ENCODE measurements around the gene SLC35E1. TPM values are rescaled to one million over a fixed set of nuclear protein-coding genes. Genes with fewer than 3 reads are reported as not detected.
A peak's percentile ranks its signal among the peaks of the same experiment; 100 is the strongest.

SLC35E1 gene
- total and polyA plus RNA-seq, 2 of the 13 experiments (the other 11 are each of a cell fraction or from before 2014, with no cell fraction given): 21.2 to 46.5 TPM

DNA sequence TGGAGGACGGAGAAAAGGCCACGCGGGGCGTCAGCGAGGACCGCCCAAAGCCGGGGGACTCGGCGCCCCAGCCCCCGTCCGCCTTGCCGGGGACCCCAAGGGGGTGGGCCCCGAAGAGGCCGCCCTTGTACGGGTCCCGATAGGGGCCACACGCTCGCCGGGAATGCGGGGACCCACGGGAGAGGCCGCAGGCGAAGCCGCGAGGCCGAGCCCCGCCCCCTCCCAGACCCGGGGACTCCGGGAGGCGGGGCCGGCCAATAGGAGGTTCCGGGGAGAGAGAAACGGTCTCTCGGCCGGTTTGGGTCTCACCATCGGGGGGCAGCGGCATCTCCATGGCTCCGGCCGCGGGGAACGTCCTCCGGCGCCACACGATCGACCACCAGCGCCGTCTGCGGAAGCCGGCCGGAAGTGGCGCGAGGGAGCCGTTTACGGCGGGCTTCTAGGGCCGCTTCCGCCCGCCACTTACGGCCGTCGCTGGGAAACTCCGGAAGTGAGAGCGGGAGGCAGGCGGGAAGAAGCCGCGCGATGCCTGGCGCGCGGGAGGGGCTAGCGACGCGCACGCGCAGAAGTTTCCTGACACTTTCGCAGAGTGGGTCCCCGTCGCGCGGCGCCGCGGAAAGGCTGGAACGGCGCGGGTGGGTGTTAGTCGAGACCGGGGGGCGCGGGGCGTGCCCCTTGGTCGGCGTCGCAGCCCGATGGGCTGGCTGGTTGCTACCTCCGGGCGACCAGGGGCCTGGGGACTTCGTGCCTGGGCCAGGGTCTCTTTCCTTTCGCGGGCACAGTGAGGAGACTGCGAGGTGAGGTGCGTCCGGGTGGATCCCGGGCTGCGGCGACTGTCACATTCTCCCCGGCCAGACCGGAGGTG, 29.9 kb downstream of the SLC35E1 start, which contains the start of gene CHERP (continued):
- TF ChIP-seq, protein P1, sequence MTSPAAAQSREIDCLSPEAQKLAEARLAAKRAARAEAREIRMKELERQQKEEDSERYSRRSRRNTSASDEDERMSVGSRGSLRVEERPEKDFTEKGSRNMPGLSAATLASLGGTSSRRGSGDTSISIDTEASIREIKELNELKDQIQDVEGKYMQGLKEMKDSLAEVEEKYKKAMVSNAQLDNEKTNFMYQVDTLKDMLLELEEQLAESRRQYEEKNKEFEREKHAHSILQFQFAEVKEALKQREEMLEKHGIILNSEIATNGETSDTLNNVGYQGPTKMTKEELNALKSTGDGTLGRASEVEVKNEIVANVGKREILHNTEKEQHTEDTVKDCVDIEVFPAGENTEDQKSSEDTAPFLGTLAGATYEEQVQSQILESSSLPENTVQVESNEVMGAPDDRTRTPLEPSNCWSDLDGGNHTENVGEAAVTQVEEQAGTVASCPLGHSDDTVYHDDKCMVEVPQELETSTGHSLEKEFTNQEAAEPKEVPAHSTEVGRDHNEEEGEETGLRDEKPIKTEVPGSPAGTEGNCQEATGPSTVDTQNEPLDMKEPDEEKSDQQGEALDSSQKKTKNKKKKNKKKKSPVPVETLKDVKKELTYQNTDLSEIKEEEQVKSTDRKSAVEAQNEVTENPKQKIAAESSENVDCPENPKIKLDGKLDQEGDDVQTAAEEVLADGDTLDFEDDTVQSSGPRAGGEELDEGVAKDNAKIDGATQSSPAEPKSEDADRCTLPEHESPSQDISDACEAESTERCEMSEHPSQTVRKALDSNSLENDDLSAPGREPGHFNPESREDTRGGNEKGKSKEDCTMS (CRISPR knock-in tag; conservative IDR thresholded peaks at IDR 0.05): no peak
- TF ChIP-seq, protein P2, sequence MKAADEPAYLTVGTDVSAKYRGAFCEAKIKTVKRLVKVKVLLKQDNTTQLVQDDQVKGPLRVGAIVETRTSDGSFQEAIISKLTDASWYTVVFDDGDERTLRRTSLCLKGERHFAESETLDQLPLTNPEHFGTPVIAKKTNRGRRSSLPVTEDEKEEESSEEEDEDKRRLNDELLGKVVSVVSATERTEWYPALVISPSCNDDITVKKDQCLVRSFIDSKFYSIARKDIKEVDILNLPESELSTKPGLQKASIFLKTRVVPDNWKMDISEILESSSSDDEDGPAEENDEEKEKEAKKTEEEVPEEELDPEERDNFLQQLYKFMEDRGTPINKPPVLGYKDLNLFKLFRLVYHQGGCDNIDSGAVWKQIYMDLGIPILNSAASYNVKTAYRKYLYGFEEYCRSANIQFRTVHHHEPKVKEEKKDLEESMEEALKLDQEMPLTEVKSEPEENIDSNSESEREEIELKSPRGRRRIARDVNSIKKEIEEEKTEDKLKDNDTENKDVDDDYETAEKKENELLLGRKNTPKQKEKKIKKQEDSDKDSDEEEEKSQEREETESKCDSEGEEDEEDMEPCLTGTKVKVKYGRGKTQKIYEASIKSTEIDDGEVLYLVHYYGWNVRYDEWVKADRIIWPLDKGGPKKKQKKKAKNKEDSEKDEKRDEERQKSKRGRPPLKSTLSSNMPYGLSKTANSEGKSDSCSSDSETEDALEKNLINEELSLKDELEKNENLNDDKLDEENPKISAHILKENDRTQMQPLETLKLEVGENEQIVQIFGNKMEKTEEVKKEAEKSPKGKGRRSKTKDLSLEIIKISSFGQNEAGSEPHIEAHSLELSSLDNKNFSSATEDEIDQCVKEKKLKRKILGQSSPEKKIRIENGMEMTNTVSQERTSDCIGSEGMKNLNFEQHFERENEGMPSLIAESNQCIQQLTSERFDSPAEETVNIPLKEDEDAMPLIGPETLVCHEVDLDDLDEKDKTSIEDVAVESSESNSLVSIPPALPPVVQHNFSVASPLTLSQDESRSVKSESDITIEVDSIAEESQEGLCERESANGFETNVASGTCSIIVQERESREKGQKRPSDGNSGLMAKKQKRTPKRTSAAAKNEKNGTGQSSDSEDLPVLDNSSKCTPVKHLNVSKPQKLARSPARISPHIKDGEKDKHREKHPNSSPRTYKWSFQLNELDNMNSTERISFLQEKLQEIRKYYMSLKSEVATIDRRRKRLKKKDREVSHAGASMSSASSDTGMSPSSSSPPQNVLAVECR (CRISPR knock-in tag; IDR thresholded peaks at IDR 0.05; ENCODE audit: borderline replicate concordance): peak; percentile 95; the same call in 1 of the 2 replicates
- TF ChIP-seq ZNF556 (CRISPR knock-in tag; IDR thresholded peaks at IDR 0.05; ENCODE audit: borderline replicate concordance) (peak; percentile 87; the same call in 1 of the 2 replicates), ZNF441 (CRISPR knock-in tag; IDR thresholded peaks at IDR 0.05; ENCODE audit: borderline replicate concordance) (0 out of 2 replicates have a peak, but pooled peaks have one; percentile 22), RXRA (CRISPR knock-in tag; IDR thresholded peaks at IDR 0.05) (peak; percentile 61; the same call in 1 of the 2 replicates)
- TF ChIP-seq, protein P3, sequence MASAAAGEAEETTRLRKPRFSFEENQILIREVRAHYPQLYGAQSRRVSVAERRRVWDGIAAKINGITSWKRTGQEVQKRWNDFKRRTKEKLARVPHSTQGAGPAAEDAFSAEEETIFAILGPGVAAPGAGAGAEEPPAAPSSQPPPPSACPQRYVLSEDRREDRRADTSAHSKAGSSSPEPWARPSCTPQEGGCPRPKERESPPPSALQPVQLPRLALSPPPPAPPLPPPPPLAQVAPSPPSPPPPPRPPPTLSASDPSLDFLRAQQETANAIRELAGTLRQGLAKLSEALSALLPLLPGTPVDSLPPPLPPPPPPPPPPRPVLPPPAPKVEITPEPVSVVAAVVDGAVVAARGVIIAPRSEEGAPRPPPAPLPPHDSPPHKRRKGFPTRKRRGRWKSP (CRISPR knock-in tag; IDR thresholded peaks at IDR 0.05): peak; percentile 83
- TF ChIP-seq, protein P4, sequence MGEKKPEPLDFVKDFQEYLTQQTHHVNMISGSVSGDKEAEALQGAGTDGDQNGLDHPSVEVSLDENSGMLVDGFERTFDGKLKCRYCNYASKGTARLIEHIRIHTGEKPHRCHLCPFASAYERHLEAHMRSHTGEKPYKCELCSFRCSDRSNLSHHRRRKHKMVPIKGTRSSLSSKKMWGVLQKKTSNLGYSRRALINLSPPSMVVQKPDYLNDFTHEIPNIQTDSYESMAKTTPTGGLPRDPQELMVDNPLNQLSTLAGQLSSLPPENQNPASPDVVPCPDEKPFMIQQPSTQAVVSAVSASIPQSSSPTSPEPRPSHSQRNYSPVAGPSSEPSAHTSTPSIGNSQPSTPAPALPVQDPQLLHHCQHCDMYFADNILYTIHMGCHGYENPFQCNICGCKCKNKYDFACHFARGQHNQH (CRISPR knock-in tag; IDR thresholded peaks at IDR 0.05): peak; percentile 76
- TF ChIP-seq, protein P5, sequence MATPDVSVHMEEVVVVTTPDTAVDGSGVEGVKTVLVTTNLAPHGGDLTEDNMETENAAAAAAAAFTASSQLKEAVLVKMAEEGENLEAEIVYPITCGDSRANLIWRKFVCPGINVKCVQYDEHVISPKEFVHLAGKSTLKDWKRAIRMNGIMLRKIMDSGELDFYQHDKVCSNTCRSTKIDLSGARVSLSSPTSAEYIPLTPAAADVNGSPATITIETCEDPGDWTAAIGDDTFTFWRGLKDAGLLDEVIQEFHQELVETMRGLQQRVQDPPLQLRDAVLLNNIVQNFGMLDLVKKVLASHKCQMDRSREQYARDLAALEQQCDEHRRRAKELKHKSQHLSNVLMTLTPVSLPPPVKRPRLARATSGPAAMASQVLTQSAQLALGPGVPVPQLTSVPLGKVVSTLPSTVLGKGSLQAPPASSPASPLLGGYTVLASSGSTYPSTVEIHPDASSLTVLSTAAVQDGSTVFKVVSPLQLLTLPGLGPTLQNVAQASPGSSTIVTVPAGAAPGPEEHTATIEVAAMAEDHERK (CRISPR knock-in tag; IDR thresholded peaks at IDR 0.05; ENCODE audit: low read depth): peak; percentile 51; the same call in 1 of the 2 replicates
- TF ChIP-seq, protein P6, sequence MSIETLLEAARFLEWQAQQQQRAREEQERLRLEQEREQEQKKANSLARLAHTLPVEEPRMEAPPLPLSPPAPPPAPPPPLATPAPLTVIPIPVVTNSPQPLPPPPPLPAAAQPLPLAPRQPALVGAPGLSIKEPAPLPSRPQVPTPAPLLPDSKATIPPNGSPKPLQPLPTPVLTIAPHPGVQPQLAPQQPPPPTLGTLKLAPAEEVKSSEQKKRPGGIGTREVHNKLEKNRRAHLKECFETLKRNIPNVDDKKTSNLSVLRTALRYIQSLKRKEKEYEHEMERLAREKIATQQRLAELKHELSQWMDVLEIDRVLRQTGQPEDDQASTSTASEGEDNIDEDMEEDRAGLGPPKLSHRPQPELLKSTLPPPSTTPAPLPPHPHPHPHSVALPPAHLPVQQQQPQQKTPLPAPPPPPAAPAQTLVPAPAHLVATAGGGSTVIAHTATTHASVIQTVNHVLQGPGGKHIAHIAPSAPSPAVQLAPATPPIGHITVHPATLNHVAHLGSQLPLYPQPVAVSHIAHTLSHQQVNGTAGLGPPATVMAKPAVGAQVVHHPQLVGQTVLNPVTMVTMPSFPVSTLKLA (IDR thresholded peaks at IDR 0.05): peak; percentile 7; the same call in 1 of the 2 replicates
- TF ChIP-seq, protein P7, sequence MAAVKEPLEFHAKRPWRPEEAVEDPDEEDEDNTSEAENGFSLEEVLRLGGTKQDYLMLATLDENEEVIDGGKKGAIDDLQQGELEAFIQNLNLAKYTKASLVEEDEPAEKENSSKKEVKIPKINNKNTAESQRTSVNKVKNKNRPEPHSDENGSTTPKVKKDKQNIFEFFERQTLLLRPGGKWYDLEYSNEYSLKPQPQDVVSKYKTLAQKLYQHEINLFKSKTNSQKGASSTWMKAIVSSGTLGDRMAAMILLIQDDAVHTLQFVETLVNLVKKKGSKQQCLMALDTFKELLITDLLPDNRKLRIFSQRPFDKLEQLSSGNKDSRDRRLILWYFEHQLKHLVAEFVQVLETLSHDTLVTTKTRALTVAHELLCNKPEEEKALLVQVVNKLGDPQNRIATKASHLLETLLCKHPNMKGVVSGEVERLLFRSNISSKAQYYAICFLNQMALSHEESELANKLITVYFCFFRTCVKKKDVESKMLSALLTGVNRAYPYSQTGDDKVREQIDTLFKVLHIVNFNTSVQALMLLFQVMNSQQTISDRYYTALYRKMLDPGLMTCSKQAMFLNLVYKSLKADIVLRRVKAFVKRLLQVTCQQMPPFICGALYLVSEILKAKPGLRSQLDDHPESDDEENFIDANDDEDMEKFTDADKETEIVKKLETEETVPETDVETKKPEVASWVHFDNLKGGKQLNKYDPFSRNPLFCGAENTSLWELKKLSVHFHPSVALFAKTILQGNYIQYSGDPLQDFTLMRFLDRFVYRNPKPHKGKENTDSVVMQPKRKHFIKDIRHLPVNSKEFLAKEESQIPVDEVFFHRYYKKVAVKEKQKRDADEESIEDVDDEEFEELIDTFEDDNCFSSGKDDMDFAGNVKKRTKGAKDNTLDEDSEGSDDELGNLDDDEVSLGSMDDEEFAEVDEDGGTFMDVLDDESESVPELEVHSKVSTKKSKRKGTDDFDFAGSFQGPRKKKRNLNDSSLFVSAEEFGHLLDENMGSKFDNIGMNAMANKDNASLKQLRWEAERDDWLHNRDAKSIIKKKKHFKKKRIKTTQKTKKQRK (IDR thresholded peaks at IDR 0.05; ENCODE audit: low read length): no peak

All from HepG2 (cell line).